Measurements from ENCODE around the gene RPS8.

The RPS8 gene

GRCh38 chr1:44786138-44786840, 10.9 kb downstream of the RPS8 start (continued):
- TF ChIP-seq ZNF341 (tag by site-specific recombination; IDR thresholded peaks at IDR 0.05; ENCODE audit: low read depth) (peak; percentile 100), ZNF473 (tag by site-specific recombination; IDR thresholded peaks at IDR 0.05) (no peak), ZNF777 (tag by site-specific recombination; IDR thresholded peaks at IDR 0.05; ENCODE audit: borderline replicate concordance) (peak; percentile 50; the same call in 1 of the 2 replicates), HOXA7 (CRISPR knock-in tag; IDR thresholded peaks at IDR 0.05; ENCODE audit: borderline replicate concordance) (no peak), REST (tag by site-specific recombination; IDR thresholded peaks at IDR 0.05) (peak; percentile 53), ZNF426 (tag by site-specific recombination; IDR thresholded peaks at IDR 0.05) (no peak), ZNF518A (tag by site-specific recombination; conservative IDR thresholded peaks at IDR 0.05; ENCODE audit: low read depth) (no peak), ZFP37 (tag by site-specific recombination; IDR thresholded peaks at IDR 0.05) (peak; percentile 82), ZNF292 (tag by site-specific recombination; IDR thresholded peaks at IDR 0.05; ENCODE audit: borderline replicate concordance, low read depth) (no peak), BCL11B (tag by site-specific recombination; IDR thresholded peaks at IDR 0.05; ENCODE audit: low read depth) (peak; percentile 65; the same call in 1 of the 2 replicates), ZSCAN5A (tag by site-specific recombination; IDR thresholded peaks at IDR 0.05) (0 out of 2 replicates have a peak, but pooled peaks have one; percentile 28), ZNF366 (tag by site-specific recombination; conservative IDR thresholded peaks at IDR 0.05) (peak; percentile 68; the same call in 1 of the 2 replicates), ZSCAN30 (tag by site-specific recombination; IDR thresholded peaks at IDR 0.05) (peak; percentile 95), ZNF24 (tag by site-specific recombination; IDR thresholded peaks at IDR 0.05) (0 out of 2 replicates have a peak, but pooled peaks have one; percentile 43), SP3 (tag by site-specific recombination; IDR thresholded peaks at IDR 0.05) (peak; percentile 28; the same call in 1 of the 2 replicates), PRDM6 (tag by site-specific recombination; IDR thresholded peaks at IDR 0.05) (no peak), BCL11A (tag by site-specific recombination; IDR thresholded peaks at IDR 0.05; ENCODE audit: low read depth) (0 out of 2 replicates have a peak, but pooled peaks have one; percentile 26), ZNF132 (tag by site-specific recombination; IDR thresholded peaks at IDR 0.05; ENCODE audit: borderline replicate concordance) (no peak), ZNF394 (tag by site-specific recombination; IDR thresholded peaks at IDR 0.05; ENCODE audit: borderline replicate concordance) (peak; percentile 56; the same call in 1 of the 2 replicates), ZNF544 (tag by site-specific recombination; IDR thresholded peaks at IDR 0.05) (no peak), YY1 (tag by site-specific recombination; IDR thresholded peaks at IDR 0.05) (0 out of 2 replicates have a peak, but pooled peaks have one; percentile 26), ZNF610 (tag by site-specific recombination; IDR thresholded peaks at IDR 0.05; ENCODE audit: borderline replicate concordance) (0 out of 2 replicates have a peak, but pooled peaks have one; percentile 20), HOXD13 (CRISPR knock-in tag; IDR thresholded peaks at IDR 0.05; ENCODE audit: borderline replicate concordance) (no peak), ZNF112 (tag by site-specific recombination; IDR thresholded peaks at IDR 0.05) (no peak), PATZ1 (tag by site-specific recombination; IDR thresholded peaks at IDR 0.05) (peak; percentile 93)

Data from HEK293 (cell line).